Loucy (cell line): ENCODE measurements around the gene FLII.

Source experiments
- H2AFZ ChIP-seq: fragments of 200-600 bp; sonication (generic); 2 replicates; pipeline ENCODE4 v1.6.0; 2016; ENCODE audit warnings: antibody characterized with exemption, mild to moderate bottlenecking, low read length, moderate library complexity
- H3F3A ChIP-seq: fragments of 200-600 bp; 2 replicates; pipeline ENCODE4 v1.6.0; 2016; ENCODE audit warnings: antibody characterized with exemption, low read depth, mild to moderate bottlenecking
- H3K27me3 ChIP-seq: fragments of 200-600 bp; sonication (generic); 2 replicates; pipeline ENCODE4 v1.6.1; 2014; ENCODE audit warnings: low read length, mild to moderate bottlenecking; ENCODE audit not compliant: insufficient read depth, poor library complexity, severe bottlenecking
- H3K36me3 ChIP-seq: fragments of 200-600 bp; sonication (generic); 2 replicates; pipeline ENCODE4 v1.6.1; 2016; ENCODE audit warnings: low read length; ENCODE audit not compliant: insufficient read depth
- H3K4me1 ChIP-seq: fragments of 200-600 bp; sonication (generic); 2 replicates; pipeline ENCODE4 v1.5.1; 2014; ENCODE audit warnings: low read length, mild to moderate bottlenecking; ENCODE audit not compliant: insufficient read depth, poor library complexity, severe bottlenecking
- H3K4me2 ChIP-seq: fragments of 200-600 bp; sonication (generic); 2 replicates; pipeline ENCODE4 v1.6.0; 2014; ENCODE audit warnings: antibody characterized with exemption, low read length, low read depth, mild to moderate bottlenecking; ENCODE audit not compliant: poor library complexity, severe bottlenecking
- H3K4me3 ChIP-seq: fragments of 200-600 bp; sonication (generic); 2 replicates; pipeline ENCODE4 v1.5.1; 2014; ENCODE audit warnings: low read length, mild to moderate bottlenecking, mixed read lengths; ENCODE audit not compliant: poor library complexity, severe bottlenecking
- H3K79me2 ChIP-seq: fragments of 200-600 bp; sonication (generic); 2 replicates; pipeline ENCODE4 v1.6.1; 2014; ENCODE audit warnings: low read length; ENCODE audit not compliant: insufficient read depth
- H3K9ac ChIP-seq: fragments of 200-600 bp; sonication (generic); 2 replicates; pipeline ENCODE4 v1.6.0; 2014; ENCODE audit warnings: mild to moderate bottlenecking, low read depth, low read length, moderate library complexity; ENCODE audit not compliant: poor library complexity, severe bottlenecking
- H3K9me2 ChIP-seq: fragments of 200-600 bp; sonication (generic); replicated peaks from 2 replicates; pipeline ENCODE4 v1.6.1; 2016; ENCODE audit warnings: low read depth, low read length, mixed read lengths
- H3K9me3 ChIP-seq: fragments of 200-600 bp; sonication (generic); 2 replicates; pipeline ENCODE4 v1.6.1; 2014; ENCODE audit warnings: mild to moderate bottlenecking, antibody characterized with exemption, low read length, low read depth; ENCODE audit not compliant: insufficient read depth
- H4K20me1 ChIP-seq: fragments of 200-600 bp; sonication (generic); 2 replicates; pipeline ENCODE4 v1.6.0; 2014; ENCODE audit warnings: antibody characterized with exemption, low read length, mild to moderate bottlenecking; ENCODE audit not compliant: insufficient read depth, poor library complexity, severe bottlenecking
- EZH2phosphoT487 ChIP-seq: fragments of 200-600 bp; IDR thresholded peaks from 2 replicates; pipeline ENCODE4 v1.6.1; 2018; ENCODE audit warnings: antibody characterized with exemption, mild to moderate bottlenecking, moderate library complexity, borderline replicate concordance
- TF ChIP-seq, protein P1 (sequence below): fragments of 200-600 bp; sonication (generic); conservative IDR thresholded peaks from 2 replicates; pipeline ENCODE4 v1.5.1; 2014; ENCODE audit warnings: mild to moderate bottlenecking, antibody characterized with exemption, low read length

FLII gene

DNA sequence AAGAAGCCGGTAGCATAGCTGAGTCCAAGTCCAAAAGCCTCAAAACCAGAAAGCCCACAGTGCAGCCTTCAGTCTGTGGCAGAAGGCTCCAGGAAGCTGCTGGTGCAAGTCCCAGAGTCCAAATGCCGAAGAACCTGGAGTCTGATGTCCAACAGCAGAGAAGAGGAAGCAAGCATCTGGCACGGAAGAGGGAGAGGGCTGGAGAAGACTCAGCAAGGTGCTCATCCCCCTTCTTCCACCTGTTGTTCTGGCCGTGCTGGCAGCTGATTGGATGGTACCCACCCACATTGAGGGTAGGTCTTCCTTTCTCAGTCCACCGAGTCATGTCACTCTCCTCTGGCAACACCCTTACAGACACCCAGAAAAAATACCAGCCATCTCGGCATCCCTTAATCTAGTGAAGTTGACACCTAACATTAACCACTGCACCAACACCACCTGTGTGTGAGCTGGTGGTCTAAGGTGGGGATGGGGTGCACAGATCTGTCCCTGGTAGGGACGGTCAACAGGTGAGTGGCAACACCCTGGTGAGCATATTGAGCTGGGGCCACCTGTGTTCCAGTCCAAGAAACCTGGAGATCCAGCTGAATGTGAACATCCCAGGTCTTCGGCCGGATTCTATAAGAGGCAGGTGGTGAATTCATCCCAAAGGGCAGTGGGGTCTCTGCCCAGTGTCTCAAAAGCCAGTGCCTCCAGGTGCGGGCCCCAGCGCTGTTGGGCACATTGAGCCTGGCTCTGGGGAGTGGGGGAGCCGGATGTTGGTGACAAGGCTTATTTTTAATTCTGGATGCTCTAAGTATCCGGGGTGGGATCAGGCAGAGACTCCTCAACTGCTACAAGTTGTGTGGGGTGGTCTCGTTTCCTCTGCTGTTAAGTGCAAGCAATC, 11.8 kb upstream of the FLII start:
- no peak for TF ChIP-seq EZH2phosphoT487
- TF ChIP-seq, protein P1, sequence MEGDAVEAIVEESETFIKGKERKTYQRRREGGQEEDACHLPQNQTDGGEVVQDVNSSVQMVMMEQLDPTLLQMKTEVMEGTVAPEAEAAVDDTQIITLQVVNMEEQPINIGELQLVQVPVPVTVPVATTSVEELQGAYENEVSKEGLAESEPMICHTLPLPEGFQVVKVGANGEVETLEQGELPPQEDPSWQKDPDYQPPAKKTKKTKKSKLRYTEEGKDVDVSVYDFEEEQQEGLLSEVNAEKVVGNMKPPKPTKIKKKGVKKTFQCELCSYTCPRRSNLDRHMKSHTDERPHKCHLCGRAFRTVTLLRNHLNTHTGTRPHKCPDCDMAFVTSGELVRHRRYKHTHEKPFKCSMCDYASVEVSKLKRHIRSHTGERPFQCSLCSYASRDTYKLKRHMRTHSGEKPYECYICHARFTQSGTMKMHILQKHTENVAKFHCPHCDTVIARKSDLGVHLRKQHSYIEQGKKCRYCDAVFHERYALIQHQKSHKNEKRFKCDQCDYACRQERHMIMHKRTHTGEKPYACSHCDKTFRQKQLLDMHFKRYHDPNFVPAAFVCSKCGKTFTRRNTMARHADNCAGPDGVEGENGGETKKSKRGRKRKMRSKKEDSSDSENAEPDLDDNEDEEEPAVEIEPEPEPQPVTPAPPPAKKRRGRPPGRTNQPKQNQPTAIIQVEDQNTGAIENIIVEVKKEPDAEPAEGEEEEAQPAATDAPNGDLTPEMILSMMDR = no peak
- H4K20me1 ChIP-seq = no peaks in the 10 kb centered on the region
- no peak overlapping the region for H3K4me2 ChIP-seq
- H3K4me3 ChIP-seq = no peak overlapping the region
- H3K9me2 ChIP-seq = no peaks in the 10 kb centered on the region
- H2AFZ ChIP-seq = no peak overlapping the region
- no peaks in the 10 kb centered on the region for H3F3A ChIP-seq
- H3K27me3 ChIP-seq = no peaks in the 10 kb centered on the region
- no peaks in the 10 kb centered on the region for H3K9me3 ChIP-seq
- H3K36me3 ChIP-seq = peaks cover 21% of the 10 kb centered on the region; the same call in 1 of the 2 replicates
- no peaks in the 10 kb centered on the region for H3K4me1 ChIP-seq
- H3K79me2 ChIP-seq = no peaks in the 10 kb centered on the region
- H3K9ac ChIP-seq = no peak overlapping the region

GRCh38 chr17:18267927-18268711, 9.6 kb upstream of the FLII start:
- Histone ChIP-seq H3K9ac (no peak overlapping the region), H2AFZ (no peak overlapping the region), H3K36me3 (peaks cover 9% of the 10 kb centered on the region; the same call in 1 of the 2 replicates), H3K79me2 (no peaks in the 10 kb centered on the region), H3F3A (no peaks in the 10 kb centered on the region), H4K20me1 (no peaks in the 10 kb centered on the region), H3K9me2 (no peaks in the 10 kb centered on the region), H3K4me2 (no peak overlapping the region), H3K4me1 (no peaks in the 10 kb centered on the region), H3K4me3 (no peak overlapping the region), H3K9me3 (no peaks in the 10 kb centered on the region), H3K27me3 (no peaks in the 10 kb centered on the region)
- TF ChIP-seq EZH2phosphoT487 = no peak
- TF ChIP-seq, protein P1 = no peak

DNA sequence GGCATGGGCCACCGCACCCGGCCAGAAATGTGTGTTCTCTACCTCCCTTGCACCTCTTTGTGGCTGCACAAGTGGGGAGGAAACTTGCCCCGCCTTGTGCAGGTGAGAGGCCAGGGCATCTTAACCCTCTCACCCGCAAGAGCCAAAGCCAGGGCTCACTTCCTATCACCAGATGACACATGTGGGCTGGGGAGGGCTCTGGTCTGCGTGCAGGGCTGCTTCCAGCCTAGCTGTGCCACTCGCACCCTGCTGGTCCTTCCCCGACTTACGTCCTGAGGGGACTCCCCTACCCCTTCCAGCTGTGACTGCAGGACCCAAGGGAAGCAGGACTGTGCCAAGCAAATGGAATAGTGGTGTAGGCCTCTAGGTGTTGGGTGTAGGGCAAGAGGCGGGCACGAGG, 8.8 kb upstream of the FLII start:
- H3K36me3 ChIP-seq = peaks cover 6% of the 10 kb centered on the region; the same call in 1 of the 2 replicates
- no peaks in the 10 kb centered on the region for H3K27me3 ChIP-seq
- no peak for TF ChIP-seq EZH2phosphoT487
- TF ChIP-seq, protein P1 = no peak
- H2AFZ ChIP-seq = no peak overlapping the region
- no peaks in the 10 kb centered on the region; the same call in 1 of the 2 replicates for H3K79me2 ChIP-seq
- H3K9me2 ChIP-seq = no peaks in the 10 kb centered on the region
- no peak overlapping the region for H3K9ac ChIP-seq
- no peaks in the 10 kb centered on the region for H3K9me3 ChIP-seq
- no peak overlapping the region for H3K4me2 ChIP-seq
- no peak overlapping the region for H3K4me3 ChIP-seq
- H3F3A ChIP-seq = no peaks in the 10 kb centered on the region
- no peaks in the 10 kb centered on the region for H4K20me1 ChIP-seq
- H3K4me1 ChIP-seq = no peaks in the 10 kb centered on the region
